Raji (cell line): ENCODE data around the gene CPO.

Experiments used
- POLR2A ChIP-seq: IDR thresholded peaks from 2 replicates; pipeline ENCODE4 v1.6.1; 2011; ENCODE audit warnings: low read depth, low read length, control low read depth; ENCODE audit not compliant: insufficient read depth

Gene CPO

DNA sequence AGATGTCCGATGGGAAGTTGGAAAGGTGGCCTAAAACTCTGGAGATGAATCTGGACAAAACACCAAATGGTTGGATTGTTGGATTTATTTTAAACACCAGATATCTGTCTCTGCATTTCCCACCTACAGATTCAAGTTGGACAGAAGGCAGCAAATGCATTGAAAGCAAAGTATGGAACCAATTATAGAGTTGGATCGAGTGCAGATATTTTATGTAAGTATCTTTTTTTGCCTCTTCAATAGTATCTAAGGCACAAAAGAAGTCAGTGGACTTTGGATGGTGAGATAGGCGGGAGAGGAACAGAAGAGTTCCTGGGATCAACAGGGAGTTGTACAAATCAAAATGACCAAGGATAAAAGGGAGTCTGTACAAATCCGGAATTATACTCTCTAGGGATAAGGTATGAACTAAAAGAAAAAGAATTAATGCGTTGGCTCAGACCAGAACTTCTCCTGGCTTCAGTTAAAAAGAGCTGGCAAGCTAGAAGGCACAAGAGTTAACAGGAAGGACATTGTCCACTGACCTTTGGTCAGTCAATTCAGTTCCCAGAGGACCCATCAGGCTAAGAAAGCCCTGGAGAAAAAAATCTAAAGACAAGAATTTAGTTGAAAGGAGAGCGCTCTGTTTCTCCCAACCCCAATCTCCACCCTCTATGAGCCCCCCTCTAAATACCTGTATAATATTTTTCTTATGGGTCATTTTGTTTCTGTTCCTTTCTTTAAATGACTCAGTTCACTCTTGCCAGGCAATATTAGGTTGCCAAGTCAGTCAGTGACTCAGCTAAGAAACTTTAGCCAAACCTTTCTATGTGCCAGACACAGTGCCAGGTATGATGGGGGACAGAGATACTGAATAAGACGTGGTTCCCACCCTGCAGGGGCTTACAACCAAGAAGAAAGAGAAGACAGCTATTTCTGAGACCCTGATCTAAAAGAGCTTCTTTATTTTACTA lies 29.1 kb downstream of the CPO start:
- TF ChIP-seq POLR2A, result no peak

DNA sequence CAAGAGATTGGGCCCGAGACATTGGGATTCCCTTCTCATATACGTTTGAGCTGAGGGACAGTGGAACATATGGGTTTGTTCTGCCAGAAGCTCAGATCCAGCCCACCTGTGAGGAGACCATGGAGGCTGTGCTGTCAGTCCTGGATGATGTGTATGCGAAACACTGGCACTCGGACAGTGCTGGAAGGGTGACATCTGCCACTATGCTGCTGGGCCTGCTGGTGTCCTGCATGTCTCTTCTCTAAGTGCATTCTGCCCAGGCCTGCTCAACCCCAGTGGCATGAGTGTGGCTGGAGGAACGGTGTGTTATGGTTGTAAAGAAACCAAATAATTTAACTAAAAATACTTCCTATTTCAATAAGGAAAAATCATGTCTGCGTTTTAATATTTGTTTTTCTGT lies 29.9 kb downstream of the CPO start:
- TF ChIP-seq POLR2A, result no peak

DNA sequence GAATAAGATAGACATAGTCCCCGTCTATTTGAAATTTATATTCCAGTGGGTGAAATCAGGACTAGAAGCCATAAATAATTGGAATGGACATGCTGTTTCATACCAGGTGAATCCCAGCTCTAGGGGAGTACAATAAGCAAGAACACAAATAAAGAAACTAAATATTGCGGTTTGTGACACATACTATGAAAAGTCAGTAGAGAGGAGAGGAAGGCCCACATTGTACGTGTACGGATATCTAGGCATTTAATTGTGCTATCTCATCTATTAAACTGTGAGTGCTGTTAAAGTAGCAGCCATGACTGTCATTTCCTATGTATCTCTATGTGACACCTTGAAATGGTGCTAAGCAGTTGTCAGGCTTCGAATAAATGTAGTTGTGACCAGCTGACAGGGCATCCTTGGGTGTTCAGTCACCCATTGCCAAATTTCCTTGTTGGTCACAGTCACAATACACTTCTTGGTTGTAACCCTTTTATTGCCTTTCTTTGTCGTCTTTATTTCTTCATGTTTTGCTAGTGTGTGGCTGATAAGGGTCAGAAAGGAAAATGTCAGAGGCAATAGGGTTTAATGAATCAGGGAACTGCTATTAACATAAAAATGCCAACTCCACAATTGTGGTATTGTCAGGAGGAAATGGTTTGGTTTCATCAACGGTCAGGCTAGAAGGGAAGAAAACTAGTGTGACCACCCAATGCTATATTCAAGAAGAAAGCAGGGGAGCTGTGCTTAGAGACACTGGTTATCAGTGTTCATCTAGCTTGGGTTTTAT lies 31.5 kb downstream of the CPO start:
- no peak for TF ChIP-seq POLR2A

DNA sequence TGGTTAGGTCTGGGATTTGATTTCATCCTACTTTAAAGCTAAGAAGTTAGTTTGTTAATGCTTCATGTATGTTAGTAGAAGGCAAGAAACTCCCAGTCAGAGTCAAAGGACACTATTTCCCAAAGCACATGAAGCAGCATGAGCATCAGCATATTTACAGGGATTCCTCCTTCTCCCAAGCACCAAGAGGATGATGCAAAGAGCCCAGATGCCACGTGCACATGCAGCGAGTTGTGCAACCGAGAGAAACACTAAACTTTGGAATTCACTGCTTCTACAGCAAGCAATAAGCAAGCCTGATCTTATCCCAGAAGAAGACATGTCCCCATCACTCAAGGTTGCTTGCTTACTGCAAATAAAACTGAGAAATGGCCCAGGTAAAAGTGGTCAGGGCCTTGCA lies 32.5 kb downstream of the CPO start:
- TF ChIP-seq POLR2A, result no peak

DNA sequence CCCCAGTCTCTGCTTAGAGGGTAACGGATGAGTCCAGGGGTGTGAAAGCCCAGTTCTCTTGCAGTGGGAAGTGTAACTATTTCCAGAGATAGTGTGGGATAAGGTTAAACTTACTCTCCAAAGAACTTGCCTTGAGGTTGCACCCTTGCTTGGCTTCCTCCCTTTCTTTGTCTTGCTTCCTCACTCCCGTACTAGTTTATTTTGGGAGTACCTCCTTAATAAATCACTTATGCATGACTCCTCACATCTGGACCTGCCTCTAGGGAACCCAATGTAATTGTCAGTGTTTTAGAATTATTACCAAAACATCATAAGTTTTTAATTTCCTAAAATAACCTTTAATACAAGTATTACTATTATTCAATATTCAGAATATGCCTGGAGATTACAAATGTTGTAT lies 35.2 kb downstream of the CPO start:
- no peak for TF ChIP-seq POLR2A

DNA sequence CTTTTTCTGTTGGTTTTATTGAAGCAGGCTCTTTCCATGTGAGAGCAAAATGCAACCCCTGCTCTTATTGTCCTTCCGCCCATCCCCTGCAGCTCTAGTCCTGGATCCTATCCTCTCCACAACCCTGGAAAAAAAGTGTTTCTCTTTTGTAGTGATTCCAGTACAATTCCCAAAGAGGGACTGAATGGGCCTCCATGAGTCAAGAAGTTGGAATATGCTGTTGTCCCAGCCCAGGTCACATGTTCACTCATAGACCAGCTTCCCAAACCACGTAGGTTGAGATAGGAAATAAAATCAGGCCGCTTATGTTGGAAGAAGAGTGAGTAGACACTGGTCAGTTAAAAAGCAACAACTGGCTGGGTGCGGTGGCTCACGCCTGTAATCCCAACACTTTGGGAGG lies 39.4 kb downstream of the CPO start:
- TF ChIP-seq POLR2A, result no peak

DNA sequence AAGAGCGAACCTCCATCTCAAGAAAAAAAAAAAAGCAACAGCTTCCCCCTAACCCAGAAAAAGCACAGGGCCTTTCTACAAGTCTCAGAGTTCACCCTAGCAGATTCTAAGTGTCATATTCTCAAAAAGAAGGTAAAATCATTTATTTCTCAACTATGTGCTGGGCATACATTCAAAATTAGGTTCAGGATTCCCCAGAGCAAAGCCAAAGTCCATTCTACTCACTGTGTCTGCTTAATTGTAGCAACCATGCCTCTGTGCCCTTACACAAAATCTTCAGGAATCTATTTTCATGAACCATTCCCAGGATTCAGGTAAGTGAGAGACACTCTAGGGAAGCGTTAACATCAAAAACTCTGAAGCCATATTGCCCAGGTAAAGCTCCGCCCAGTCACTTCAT lies 40.0 kb downstream of the CPO start:
- no peak for TF ChIP-seq POLR2A

DNA sequence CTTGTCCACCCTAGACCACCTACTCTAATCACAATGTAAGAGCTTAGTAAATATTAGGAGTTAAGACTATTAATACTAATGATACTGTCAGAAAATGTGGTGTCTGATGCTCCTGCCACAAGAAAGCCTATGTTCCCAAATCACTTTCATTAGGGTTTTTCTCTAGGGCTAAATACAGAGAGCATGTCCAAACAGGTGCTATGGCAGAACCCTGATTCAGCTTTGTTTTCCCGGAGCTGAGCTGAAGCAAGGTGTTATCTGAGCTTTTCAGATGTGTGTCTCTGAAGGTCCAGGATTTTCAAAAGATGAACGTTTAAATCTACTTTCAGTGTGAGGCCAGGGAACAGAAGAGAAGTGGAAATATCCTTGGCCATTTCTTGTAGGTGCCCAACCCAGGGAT lies 40.6 kb downstream of the CPO start:
- no peak for TF ChIP-seq POLR2A

DNA sequence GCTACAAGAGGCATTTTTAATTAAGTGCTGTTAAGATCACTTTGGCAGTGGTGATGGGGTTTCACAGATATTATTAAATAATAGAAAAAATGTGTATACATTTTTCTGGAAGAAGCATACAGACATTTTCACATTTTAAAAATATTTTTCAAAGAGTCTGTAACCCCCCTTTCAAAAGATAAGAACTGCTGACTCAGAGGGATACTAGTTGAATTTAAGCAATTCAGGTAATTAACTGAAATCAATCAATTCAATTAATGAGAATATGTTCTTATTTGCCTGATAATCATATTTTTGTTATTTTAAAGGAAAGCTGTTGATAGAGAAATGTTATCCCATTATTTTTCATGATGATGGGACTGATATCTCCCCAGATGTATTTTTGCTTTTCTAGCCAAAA lies 41.1 kb downstream of the CPO start:
- TF ChIP-seq POLR2A, result no peak

DNA sequence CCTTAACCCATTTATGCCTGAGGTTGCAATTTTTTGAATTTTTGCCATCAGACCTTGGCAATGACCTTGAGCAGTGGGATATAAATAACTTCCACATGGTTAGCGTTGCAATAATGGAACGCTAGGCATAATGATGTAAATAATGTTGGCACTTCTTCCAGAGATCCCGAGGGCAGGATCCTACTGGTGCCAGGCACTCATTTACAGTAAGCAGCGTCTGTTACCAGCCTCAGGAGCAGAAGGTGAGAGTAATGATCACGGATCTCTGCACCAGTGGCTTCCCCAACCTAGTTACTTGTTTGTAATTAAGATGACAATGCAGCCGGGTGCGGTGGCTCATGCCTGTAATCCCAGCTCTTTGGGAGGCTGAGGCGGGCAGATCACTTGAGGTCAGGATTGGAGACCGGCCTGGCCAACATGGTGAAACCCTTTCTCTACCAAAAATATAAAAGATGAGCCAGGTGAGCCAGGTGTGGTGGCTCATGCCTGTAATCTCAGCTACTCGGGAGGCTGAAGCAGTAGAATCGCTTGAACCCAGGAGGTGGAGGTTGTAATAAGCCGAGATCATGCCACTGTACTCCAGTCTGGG lies 41.9 kb downstream of the CPO start:
- TF ChIP-seq POLR2A, result no peak

DNA sequence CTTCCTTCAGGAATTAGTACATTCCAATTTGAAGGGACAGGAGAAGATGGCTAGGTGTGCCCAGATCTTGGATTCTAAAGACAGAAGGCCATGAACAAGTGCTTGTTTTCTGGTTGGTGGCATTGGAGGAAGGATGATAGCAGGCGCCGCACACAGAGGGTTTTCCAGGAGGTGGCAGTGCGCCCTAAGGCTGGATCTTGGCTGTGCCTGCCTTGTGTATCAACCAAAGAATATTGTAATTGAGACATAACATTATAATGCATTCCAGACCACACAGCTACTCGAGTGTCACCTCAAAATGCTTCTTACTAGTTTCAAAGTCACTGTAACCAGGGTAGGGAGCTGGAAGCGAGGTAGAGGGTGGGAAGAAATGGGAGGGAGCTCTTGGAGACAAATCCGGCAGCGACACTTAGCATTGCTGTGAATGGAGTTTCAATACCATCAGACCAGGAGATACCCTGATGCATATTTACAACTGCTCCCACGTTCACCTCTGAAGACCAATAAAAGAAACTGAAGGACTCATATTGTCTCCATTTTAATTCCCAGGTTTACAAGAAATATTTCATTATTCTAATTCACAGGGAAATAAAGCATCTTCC lies 42.5 kb downstream of the CPO start:
- TF ChIP-seq POLR2A, result no peak

DNA sequence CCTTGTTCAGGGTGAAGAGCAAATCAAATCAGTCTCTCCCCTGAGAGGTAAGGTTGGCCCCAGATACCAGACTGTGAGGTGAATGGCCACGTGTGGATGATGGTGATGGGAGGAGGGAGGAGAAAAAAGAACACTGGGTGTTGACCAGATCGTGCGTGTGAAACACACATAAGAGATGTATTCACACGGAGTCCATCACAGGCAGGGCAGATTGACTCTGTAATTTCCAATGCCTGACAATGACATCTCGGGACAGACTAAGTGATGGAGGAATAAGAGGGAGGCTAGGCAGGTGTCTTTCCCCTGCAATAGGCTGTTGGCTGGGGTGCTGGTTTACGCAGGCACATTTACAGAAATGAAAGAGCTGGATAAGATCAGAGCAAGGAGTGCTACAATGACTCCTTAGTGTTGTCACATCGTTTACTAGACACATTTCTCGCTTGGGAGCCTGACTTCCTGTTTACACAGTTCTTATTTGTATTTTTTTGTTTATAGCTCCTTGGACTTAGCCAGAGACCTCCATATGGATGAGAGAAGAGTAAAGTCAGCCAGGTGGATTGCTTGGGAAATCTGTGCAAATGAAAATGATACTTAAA lies 43.1 kb downstream of the CPO start:
- TF ChIP-seq POLR2A, result no peak

DNA sequence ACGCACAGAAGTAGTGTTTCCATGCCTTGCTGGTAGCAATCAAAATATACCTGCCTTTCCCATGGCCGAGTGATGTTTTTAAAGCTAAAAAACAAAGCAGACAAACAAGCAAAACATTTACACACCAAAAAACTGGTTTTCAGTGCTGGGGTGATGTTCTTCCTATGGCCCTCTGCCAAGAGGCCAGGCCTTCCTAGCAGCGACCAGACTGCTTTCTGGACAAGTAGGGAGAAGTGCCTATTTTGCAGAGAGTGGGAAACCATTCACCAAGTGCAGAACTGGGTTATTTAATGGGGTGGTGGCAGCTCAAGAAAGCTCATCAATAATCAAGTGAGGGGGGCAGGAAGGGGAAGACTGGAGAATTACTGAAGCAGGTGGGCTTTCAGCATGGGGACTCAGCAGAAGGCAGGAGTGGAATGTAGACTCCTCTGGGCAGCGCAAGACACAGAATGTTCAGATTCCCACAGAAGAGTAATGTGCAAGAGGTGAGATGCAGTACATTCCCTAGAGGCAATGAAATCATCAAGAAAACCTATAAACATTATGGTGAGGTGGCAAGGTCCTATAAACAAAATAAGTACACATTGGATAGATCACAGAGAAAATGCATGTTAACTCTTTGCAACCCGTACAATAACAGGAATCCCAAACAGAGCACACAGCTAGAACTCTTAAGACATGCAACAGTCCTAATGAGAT lies 44.0 kb downstream of the CPO start:
- TF ChIP-seq POLR2A, result no peak

DNA sequence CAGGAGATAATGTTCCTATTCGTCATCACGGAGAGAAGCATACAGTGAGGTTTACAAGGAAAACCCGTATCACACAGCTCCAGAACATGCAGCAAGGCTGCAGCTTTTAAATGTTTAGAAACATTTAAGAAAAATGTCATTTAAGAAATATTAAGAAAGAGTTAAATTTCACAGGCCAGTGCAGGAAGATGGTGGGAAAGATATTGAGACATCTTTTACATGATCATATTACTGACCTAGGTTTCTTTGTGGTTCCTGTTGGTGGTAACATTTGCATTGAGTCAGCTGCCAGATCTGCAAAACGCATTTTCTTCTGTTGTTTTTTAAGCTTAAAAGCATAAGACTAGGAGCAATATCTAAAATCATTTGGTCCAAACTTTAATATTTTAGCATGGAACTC lies 44.9 kb downstream of the CPO start:
- no peak for TF ChIP-seq POLR2A
